GM12878 (cell line): ENCODE measurements around the gene DNAH2. TPM values are rescaled to one million over a fixed set of nuclear protein-coding genes. Genes with fewer than 3 reads are reported as not detected.

Experiments used
- ATF2 ChIP-seq: IDR thresholded peaks from 2 replicates; pipeline ENCODE4 v1.6.1; 2012; ENCODE audit warnings: low read length, inconsistent platforms
- ATF7 ChIP-seq: fragments of 450-650 bp; IDR thresholded peaks from 2 replicates; pipeline ENCODE4 v1.6.1; 2016; ENCODE audit warnings: low read depth, mild to moderate bottlenecking
- BCLAF1 ChIP-seq: fragments of 450-650 bp; IDR thresholded peaks from 2 replicates; pipeline ENCODE4 v1.6.1; 2017; ENCODE audit warnings: antibody characterized with exemption, mild to moderate bottlenecking, moderate library complexity
- CTCF ChIP-seq, 3 experiments: IDR thresholded peaks in 2 of 3; conservative IDR thresholded peaks in 1 of 3; 2 replicates each; pipeline ENCODE4 v1.5.1; 2011; ENCODE audit warnings: low read depth in 3 of 3, low read length in 3 of 3, mild to moderate bottlenecking in 3 of 3, control low read depth in 2 of 3, moderate library complexity in 2 of 3, inconsistent platforms in 1 of 3, mixed read lengths in 1 of 3; ENCODE audit not compliant: control insufficient read depth in 2 of 3, insufficient read depth in 1 of 3; ENCODE audit errors: extremely low read depth in 1 of 3
- JUND ChIP-seq: IDR thresholded peaks from 2 replicates; pipeline ENCODE4 v1.6.1; 2012; ENCODE audit warnings: low read depth, mild to moderate bottlenecking, low read length, improper control_type of control experiment, moderate library complexity
- KDM1A ChIP-seq: fragments of 200-600 bp; sonication (generic); IDR thresholded peaks from 2 replicates; pipeline ENCODE4 v1.6.1; 2016; ENCODE audit warnings: borderline replicate concordance
- MEF2B ChIP-seq: fragments of 450-650 bp; IDR thresholded peaks from 2 replicates; pipeline ENCODE4 v1.6.1; 2018; ENCODE audit warnings: mild to moderate bottlenecking, moderate library complexity; ENCODE audit not compliant: partially characterized antibody, poor library complexity, severe bottlenecking
- RAD51 ChIP-seq: fragments of 450-650 bp; IDR thresholded peaks from 2 replicates; pipeline ENCODE4 v1.6.1; 2016; ENCODE audit warnings: moderate library complexity, mild to moderate bottlenecking, inconsistent platforms
- SMC3 ChIP-seq: IDR thresholded peaks from 2 replicates; pipeline ENCODE4 v1.6.1; 2011; ENCODE audit warnings: low read length, improper control_type of control experiment, borderline replicate concordance
- SP1 ChIP-seq: IDR thresholded peaks from one replicate; pipeline ENCODE4 v1.6.1; 2011; ENCODE audit warnings: low read depth, low read length
- SREBF2 ChIP-seq: IDR thresholded peaks from 2 replicates; pipeline ENCODE4 v1.6.1; 2012; ENCODE audit warnings: mild to moderate bottlenecking, low read length
- SUZ12 ChIP-seq: fragments of 200-600 bp; sonication (generic); IDR thresholded peaks from one replicate; pipeline ENCODE4 v1.6.1; 2018; ENCODE audit warnings: antibody characterized with exemption, mild to moderate bottlenecking; ENCODE audit not compliant: unreplicated experiment
- YBX1 ChIP-seq: fragments of 450-650 bp; IDR thresholded peaks from 2 replicates; pipeline ENCODE4 v1.6.1; 2016; ENCODE audit warnings: antibody characterized with exemption
- polyA plus RNA-seq, 11 experiments: library from polyadenylated mRNA; depleted of rRNA in 4 of 11; unstranded in 6 of 11; stranded (reverse) in 5 of 11; fragments of >200 nt; fragmentation: Nextera tagmentation in 4 of 11; fragmentation: Illumina TruSeq in 1 of 11; extraction: Ambion mirVana in 4 of 11; extraction: Trizol in 1 of 11; gene quantifications; 1 replicate in 1 of 11; 2 replicates in 10 of 11; pipeline versions ENCODE4 v1.2.1 to v1.2.3, GENCODE V29; 2011 to 2016; ENCODE audit warnings: inconsistent platforms in 2 of 11, missing spikeins in 2 of 11, low read depth in 1 of 11
- total RNA-seq, 4 experiments: library from RNA; depleted of rRNA in 3 of 4; stranded (reverse); fragments of >200 nt in 3 of 4; fragmentation: Illumina TruSeq in 1 of 4; extraction: Trizol in 1 of 4; gene quantifications; 2 replicates each; pipeline versions ENCODE4 v1.2.1 to v1.2.3, GENCODE V29; 2013 to 2021
- TF ChIP-seq, protein P1 (sequence below): fragments of 450-650 bp; IDR thresholded peaks from 2 replicates; pipeline ENCODE4 v1.6.1; 2017; ENCODE audit warnings: mild to moderate bottlenecking, low read depth, inconsistent platforms; ENCODE audit not compliant: poor library complexity, severe bottlenecking
- TF ChIP-seq, protein P2 (sequence below): IDR thresholded peaks from 2 replicates; pipeline ENCODE4 v1.6.1; 2012; ENCODE audit warnings: improper control_type of control experiment, low read depth, low read length; ENCODE audit not compliant: insufficient replicate concordance

DNAH2 gene
- total and polyA plus RNA-seq, 10 of the 15 experiments (the other 5 are each of a cell fraction or from before 2014, with no cell fraction given), result not detected

DNA sequence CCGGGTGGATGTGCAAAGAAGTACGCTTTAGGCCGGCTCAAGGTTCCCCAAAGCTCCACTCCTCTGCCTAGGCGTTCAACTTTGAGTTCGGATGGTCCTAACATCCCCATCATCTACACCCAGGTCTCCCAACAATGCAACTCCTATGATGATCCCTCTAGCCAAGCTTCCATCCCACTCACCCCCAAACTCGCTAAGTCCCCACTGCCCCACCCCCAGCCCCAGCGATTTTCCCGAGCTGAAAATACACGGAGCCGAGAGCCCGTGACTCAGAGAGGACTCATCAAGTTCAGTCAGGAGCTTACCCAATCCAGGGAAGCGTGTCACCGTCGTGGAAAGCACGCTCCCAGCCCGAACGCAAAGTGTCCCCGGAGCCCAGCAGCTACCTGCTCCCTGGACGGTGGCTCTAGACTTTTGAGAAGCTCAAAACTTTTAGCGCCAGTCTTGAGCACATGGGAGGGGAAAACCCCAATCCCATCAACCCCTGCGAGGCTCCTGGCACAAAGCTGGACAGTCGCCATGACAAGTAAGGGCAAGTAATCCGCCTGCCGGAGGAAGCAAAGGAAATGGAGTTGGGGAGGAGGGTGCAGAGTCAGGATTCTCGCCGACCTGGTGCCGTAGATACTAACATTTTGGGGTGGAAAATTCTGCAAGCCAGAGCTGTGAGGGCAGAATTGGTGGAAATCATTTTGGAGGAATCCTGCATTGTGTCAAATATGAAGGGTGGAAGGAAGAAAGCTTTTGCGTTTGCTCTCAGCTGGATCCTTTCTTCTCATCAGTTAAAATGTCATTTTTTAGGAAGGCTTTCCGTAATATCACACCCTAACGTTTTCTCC, 30.3 kb upstream of the DNAH2 start, which contains the start of gene TP53 (continued):
- TF ChIP-seq SREBF2, result no peak
- no peak for TF ChIP-seq CTCF (IDR thresholded peaks at IDR 0.05 in 2 of 3, conservative IDR thresholded peaks at IDR 0.05 in 1 of 3; ENCODE audit: control insufficient read depth in 2 of 3, extremely low read depth in 1 of 3, insufficient read depth in 1 of 3, low read depth in 3 of 3, low read length in 3 of 3)
- TF ChIP-seq SMC3, result no peak
- TF ChIP-seq SUZ12, result no peak
- 0 out of 2 replicates have a peak, but pooled peaks have one; percentile 18 for TF ChIP-seq ATF7
- TF ChIP-seq BCLAF1, result no peak
- TF ChIP-seq SP1, result peak; percentile 31
- no peak for TF ChIP-seq ATF2
- TF ChIP-seq, protein P1, sequence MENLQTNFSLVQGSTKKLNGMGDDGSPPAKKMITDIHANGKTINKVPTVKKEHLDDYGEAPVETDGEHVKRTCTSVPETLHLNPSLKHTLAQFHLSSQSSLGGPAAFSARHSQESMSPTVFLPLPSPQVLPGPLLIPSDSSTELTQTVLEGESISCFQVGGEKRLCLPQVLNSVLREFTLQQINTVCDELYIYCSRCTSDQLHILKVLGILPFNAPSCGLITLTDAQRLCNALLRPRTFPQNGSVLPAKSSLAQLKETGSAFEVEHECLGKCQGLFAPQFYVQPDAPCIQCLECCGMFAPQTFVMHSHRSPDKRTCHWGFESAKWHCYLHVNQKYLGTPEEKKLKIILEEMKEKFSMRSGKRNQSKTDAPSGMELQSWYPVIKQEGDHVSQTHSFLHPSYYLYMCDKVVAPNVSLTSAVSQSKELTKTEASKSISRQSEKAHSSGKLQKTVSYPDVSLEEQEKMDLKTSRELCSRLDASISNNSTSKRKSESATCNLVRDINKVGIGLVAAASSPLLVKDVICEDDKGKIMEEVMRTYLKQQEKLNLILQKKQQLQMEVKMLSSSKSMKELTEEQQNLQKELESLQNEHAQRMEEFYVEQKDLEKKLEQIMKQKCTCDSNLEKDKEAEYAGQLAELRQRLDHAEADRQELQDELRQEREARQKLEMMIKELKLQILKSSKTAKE, result no peak
- no peak for TF ChIP-seq JUND
- no peak for TF ChIP-seq YBX1
- TF ChIP-seq, protein P2, sequence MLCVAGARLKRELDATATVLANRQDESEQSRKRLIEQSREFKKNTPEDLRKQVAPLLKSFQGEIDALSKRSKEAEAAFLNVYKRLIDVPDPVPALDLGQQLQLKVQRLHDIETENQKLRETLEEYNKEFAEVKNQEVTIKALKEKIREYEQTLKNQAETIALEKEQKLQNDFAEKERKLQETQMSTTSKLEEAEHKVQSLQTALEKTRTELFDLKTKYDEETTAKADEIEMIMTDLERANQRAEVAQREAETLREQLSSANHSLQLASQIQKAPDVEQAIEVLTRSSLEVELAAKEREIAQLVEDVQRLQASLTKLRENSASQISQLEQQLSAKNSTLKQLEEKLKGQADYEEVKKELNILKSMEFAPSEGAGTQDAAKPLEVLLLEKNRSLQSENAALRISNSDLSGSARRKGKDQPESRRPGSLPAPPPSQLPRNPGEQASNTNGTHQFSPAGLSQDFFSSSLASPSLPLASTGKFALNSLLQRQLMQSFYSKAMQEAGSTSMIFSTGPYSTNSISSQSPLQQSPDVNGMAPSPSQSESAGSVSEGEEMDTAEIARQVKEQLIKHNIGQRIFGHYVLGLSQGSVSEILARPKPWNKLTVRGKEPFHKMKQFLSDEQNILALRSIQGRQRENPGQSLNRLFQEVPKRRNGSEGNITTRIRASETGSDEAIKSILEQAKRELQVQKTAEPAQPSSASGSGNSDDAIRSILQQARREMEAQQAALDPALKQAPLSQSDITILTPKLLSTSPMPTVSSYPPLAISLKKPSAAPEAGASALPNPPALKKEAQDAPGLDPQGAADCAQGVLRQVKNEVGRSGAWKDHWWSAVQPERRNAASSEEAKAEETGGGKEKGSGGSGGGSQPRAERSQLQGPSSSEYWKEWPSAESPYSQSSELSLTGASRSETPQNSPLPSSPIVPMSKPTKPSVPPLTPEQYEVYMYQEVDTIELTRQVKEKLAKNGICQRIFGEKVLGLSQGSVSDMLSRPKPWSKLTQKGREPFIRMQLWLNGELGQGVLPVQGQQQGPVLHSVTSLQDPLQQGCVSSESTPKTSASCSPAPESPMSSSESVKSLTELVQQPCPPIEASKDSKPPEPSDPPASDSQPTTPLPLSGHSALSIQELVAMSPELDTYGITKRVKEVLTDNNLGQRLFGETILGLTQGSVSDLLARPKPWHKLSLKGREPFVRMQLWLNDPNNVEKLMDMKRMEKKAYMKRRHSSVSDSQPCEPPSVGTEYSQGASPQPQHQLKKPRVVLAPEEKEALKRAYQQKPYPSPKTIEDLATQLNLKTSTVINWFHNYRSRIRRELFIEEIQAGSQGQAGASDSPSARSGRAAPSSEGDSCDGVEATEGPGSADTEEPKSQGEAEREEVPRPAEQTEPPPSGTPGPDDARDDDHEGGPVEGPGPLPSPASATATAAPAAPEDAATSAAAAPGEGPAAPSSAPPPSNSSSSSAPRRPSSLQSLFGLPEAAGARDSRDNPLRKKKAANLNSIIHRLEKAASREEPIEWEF, result no peak
- TF ChIP-seq MEF2B, result no peak
- no peak for TF ChIP-seq KDM1A
- TF ChIP-seq RAD51, result peak; percentile 62
